ENCODE measurements around the gene CHD1.

CHD1 gene

GRCh38 chr5:98825582-98826375 is 103.0 kb downstream of the CHD1 start:
- no peak overlapping the region for H3K4me3 ChIP-seq (ENCODE audit: control insufficient read depth in 1 of 7, extremely low read depth in 1 of 7, insufficient read depth in 4 of 7, low read depth in 2 of 7, low read length in 6 of 7)
- no peak for DNase-seq
- POLR2A ChIA-PET = no interaction called here
- no peak overlapping the region for H3K27ac ChIP-seq (ENCODE audit: insufficient read depth in 1 of 2, low read depth in 1 of 2, low read length in 2 of 2, poor library complexity in 1 of 2, severe bottlenecking in 2 of 2)
- no peaks in the 10 kb centered on the region for H3K36me3 ChIP-seq (ENCODE audit: control insufficient read depth in 4 of 4, insufficient read depth in 4 of 4, low read length in 3 of 4)
- CTCF ChIA-PET = no interaction called here
- 100% methylated on average over 1 of the region's 4 CpGs for WGBS (ENCODE audit: insufficient coverage)
- H3K4me1 ChIP-seq (ENCODE audit: control extremely low read depth in 1 of 4, control insufficient read depth in 4 of 4, insufficient read depth in 4 of 4, low read length in 3 of 4) = no peaks in the 10 kb centered on the region
- H3K27me3 ChIP-seq (replicated peaks in 2 of 5; ENCODE audit: control insufficient read depth in 4 of 5, insufficient read depth in 5 of 5, low read length in 4 of 5) = no peaks in the 10 kb centered on the region
- no peaks in the 10 kb centered on the region for H3K9me3 ChIP-seq (ENCODE audit: control extremely low read depth in 1 of 5, control insufficient read depth in 4 of 5, insufficient read depth in 2 of 5, low read depth in 1 of 5, low read length in 4 of 5)

DNA sequence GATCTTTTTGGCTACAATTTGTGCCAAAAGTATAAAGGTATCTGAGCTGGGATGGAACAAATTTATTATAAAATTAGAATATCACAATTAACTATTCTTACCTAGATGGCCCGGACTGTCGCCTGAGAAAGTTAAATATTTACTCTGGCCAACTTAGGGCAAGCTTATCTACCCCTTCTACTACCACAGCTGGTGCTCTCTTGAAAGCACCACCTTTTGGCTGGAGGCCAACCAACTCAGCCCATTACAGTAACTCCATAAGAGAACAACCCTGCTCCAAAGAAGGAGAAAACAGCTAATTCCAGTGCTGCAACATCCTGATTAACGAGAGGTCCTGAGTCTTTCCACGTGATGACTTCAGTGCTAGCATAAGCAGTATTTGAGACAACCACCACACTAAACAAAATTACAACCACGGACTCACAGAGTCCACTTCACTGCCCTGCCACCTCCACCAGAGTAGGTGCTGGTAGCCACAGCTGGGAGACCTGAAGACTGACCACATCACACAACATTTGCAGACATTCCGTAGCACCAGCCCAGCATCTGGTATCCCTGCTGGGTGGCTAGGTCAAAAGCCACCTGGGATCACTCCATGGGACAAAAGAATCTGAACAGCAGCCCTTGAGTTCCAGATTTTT is 112.1 kb downstream of the CHD1 start:
- no peaks in the 10 kb centered on the region for H3K4me1 ChIP-seq (ENCODE audit: control extremely low read depth in 1 of 4, control insufficient read depth in 4 of 4, insufficient read depth in 4 of 4, low read length in 3 of 4)
- no peak overlapping the region for H3K4me3 ChIP-seq (ENCODE audit: control insufficient read depth in 1 of 7, extremely low read depth in 1 of 7, insufficient read depth in 4 of 7, low read depth in 2 of 7, low read length in 6 of 7)
- ChIA-PET POLR2A (no interaction called here), CTCF (interaction anchor here (0.9 kb wide), 1 partner anchor 21 kb away, joined by 4 read pairs; no protein-coding TSS in a partner anchor)
- H3K36me3 ChIP-seq (ENCODE audit: control insufficient read depth in 4 of 4, insufficient read depth in 4 of 4, low read length in 3 of 4) = no peaks in the 10 kb centered on the region
- WGBS (ENCODE audit: insufficient coverage) = 100% methylated on average over 3 of the region's 6 CpGs
- H3K27ac ChIP-seq (ENCODE audit: insufficient read depth in 1 of 2, low read depth in 1 of 2, low read length in 2 of 2, poor library complexity in 1 of 2, severe bottlenecking in 2 of 2) = no peak overlapping the region
- peak in 1 of 3 donors; percentile 4 for DNase-seq
- no peaks in the 10 kb centered on the region for H3K9me3 ChIP-seq (ENCODE audit: control extremely low read depth in 1 of 5, control insufficient read depth in 4 of 5, insufficient read depth in 2 of 5, low read depth in 1 of 5, low read length in 4 of 5)
- H3K27me3 ChIP-seq (replicated peaks in 2 of 5; ENCODE audit: control insufficient read depth in 4 of 5, insufficient read depth in 5 of 5, low read length in 4 of 5) = no peaks in the 10 kb centered on the region

DNA sequence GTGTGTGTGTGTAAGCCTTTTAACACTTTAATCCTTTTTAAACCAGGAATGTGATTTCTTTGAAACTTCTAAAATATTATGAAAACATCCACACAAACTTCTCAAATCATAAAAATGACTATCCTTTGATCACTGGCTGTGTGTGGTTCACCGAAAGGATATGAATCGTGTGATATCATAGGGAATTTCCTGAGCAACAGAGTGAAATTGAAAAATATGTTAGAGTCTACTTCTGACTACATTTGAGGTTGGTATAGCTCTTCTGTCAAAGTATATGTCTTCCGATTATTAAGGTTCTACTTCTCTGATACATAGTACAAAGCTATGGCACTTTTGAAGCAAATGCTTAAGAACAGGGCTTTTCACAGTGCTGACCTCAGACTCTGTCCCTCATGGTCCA is 115.1 kb downstream of the CHD1 start:
- CTCF ChIA-PET = interaction anchor here (0.6 kb wide), 1 partner anchor 555 kb away, joined by 3 read pairs; no protein-coding TSS in a partner anchor
- H3K36me3 ChIP-seq (ENCODE audit: control insufficient read depth in 4 of 4, insufficient read depth in 4 of 4, low read length in 3 of 4) = no peaks in the 10 kb centered on the region
- H3K27ac ChIP-seq (ENCODE audit: insufficient read depth in 1 of 2, low read depth in 1 of 2, low read length in 2 of 2, poor library complexity in 1 of 2, severe bottlenecking in 2 of 2) = no peak overlapping the region
- H3K4me1 ChIP-seq (ENCODE audit: control extremely low read depth in 1 of 4, control insufficient read depth in 4 of 4, insufficient read depth in 4 of 4, low read length in 3 of 4) = no peaks in the 10 kb centered on the region
- H3K9me3 ChIP-seq (ENCODE audit: control extremely low read depth in 1 of 5, control insufficient read depth in 4 of 5, insufficient read depth in 2 of 5, low read depth in 1 of 5, low read length in 4 of 5) = no peaks in the 10 kb centered on the region
- POLR2A ChIA-PET = no interaction called here
- H3K4me3 ChIP-seq (ENCODE audit: control insufficient read depth in 1 of 7, extremely low read depth in 1 of 7, insufficient read depth in 4 of 7, low read depth in 2 of 7, low read length in 6 of 7) = no peak overlapping the region
- H3K27me3 ChIP-seq (replicated peaks in 2 of 5; ENCODE audit: control insufficient read depth in 4 of 5, insufficient read depth in 5 of 5, low read length in 4 of 5) = no peaks in the 10 kb centered on the region
- DNase-seq = no peak
- no CpG with 5 or more reads among the region's 3 CpGs for WGBS (ENCODE audit: insufficient coverage)

DNA sequence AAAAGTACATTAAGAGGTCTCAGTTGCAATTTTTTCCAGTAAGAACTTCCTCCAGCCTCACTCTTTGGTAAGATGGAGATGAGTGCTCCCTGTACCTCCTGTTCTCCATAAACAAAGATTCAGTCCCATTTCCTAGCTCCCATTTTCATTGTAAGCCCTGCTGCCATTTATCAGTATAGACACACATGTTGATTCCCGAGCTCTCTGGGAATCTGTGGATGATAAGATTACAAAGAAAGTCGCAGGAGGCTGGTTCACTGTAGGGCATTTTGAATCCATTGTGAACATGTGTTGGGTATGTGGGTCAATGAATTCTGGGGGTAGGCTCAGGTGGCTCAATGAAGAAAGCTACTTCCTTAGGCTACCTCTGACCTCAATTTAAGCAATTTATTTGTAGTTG is 118.6 kb downstream of the CHD1 start:
- DNase-seq = no peak
- Histone ChIP-seq H3K27ac (ENCODE audit: insufficient read depth in 1 of 2, low read depth in 1 of 2, low read length in 2 of 2, poor library complexity in 1 of 2, severe bottlenecking in 2 of 2) (no peak overlapping the region), H3K4me3 (ENCODE audit: control insufficient read depth in 1 of 7, extremely low read depth in 1 of 7, insufficient read depth in 4 of 7, low read depth in 2 of 7, low read length in 6 of 7) (no peak overlapping the region), H3K4me1 (ENCODE audit: control extremely low read depth in 1 of 4, control insufficient read depth in 4 of 4, insufficient read depth in 4 of 4, low read length in 3 of 4) (no peaks in the 10 kb centered on the region), H3K9me3 (ENCODE audit: control extremely low read depth in 1 of 5, control insufficient read depth in 4 of 5, insufficient read depth in 2 of 5, low read depth in 1 of 5, low read length in 4 of 5) (peaks cover 0 to 10% (median 4%) of the 10 kb centered on the region in 5 experiments), H3K27me3 (replicated peaks in 2 of 5; ENCODE audit: control insufficient read depth in 4 of 5, insufficient read depth in 5 of 5, low read length in 4 of 5) (no peaks in the 10 kb centered on the region), H3K36me3 (ENCODE audit: control insufficient read depth in 4 of 4, insufficient read depth in 4 of 4, low read length in 3 of 4) (no peaks in the 10 kb centered on the region)
- 84% methylated on average over 2 of the region's 2 CpGs for WGBS (ENCODE audit: insufficient coverage)
- POLR2A ChIA-PET = interaction anchor here (0.7 kb wide), 1 partner anchor 1603 kb away, joined by 4 read pairs; no protein-coding TSS in a partner anchor
- CTCF ChIA-PET = no interaction called here

GRCh38 chr5:98807806-98808205 is 121.0 kb downstream of the CHD1 start:
- DNase-seq = no peak
- H3K27me3 ChIP-seq (replicated peaks in 2 of 5; ENCODE audit: control insufficient read depth in 4 of 5, insufficient read depth in 5 of 5, low read length in 4 of 5) = no peaks in the 10 kb centered on the region
- no peak overlapping the region for H3K27ac ChIP-seq (ENCODE audit: insufficient read depth in 1 of 2, low read depth in 1 of 2, low read length in 2 of 2, poor library complexity in 1 of 2, severe bottlenecking in 2 of 2)
- POLR2A ChIA-PET = no interaction called here
- peaks cover 3 to 10% (median 4%) of the 10 kb centered on the region in 5 experiments for H3K9me3 ChIP-seq (ENCODE audit: control extremely low read depth in 1 of 5, control insufficient read depth in 4 of 5, insufficient read depth in 2 of 5, low read depth in 1 of 5, low read length in 4 of 5)
- no peak overlapping the region for H3K4me3 ChIP-seq (ENCODE audit: control insufficient read depth in 1 of 7, extremely low read depth in 1 of 7, insufficient read depth in 4 of 7, low read depth in 2 of 7, low read length in 6 of 7)
- CTCF ChIA-PET = no interaction called here
- H3K36me3 ChIP-seq (ENCODE audit: control insufficient read depth in 4 of 4, insufficient read depth in 4 of 4, low read length in 3 of 4) = no peaks in the 10 kb centered on the region
- no peaks in the 10 kb centered on the region for H3K4me1 ChIP-seq (ENCODE audit: control extremely low read depth in 1 of 4, control insufficient read depth in 4 of 4, insufficient read depth in 4 of 4, low read length in 3 of 4)

- 62% methylated on average over 1 of the region's 1 CpG for WGBS (ENCODE audit: insufficient coverage)
- Histone ChIP-seq H3K4me1 (ENCODE audit: control extremely low read depth in 1 of 4, control insufficient read depth in 4 of 4, insufficient read depth in 4 of 4, low read length in 3 of 4) (no peaks in the 10 kb centered on the region), H3K27me3 (replicated peaks in 2 of 5; ENCODE audit: control insufficient read depth in 4 of 5, insufficient read depth in 5 of 5, low read length in 4 of 5) (no peaks in the 10 kb centered on the region), H3K4me3 (ENCODE audit: control insufficient read depth in 1 of 7, extremely low read depth in 1 of 7, insufficient read depth in 4 of 7, low read depth in 2 of 7, low read length in 6 of 7) (no peak overlapping the region), H3K9me3 (ENCODE audit: control extremely low read depth in 1 of 5, control insufficient read depth in 4 of 5, insufficient read depth in 2 of 5, low read depth in 1 of 5, low read length in 4 of 5) (peaks cover 3 to 10% (median 4%) of the 10 kb centered on the region in 5 experiments), H3K27ac (ENCODE audit: insufficient read depth in 1 of 2, low read depth in 1 of 2, low read length in 2 of 2, poor library complexity in 1 of 2, severe bottlenecking in 2 of 2) (no peak overlapping the region), H3K36me3 (ENCODE audit: control insufficient read depth in 4 of 4, insufficient read depth in 4 of 4, low read length in 3 of 4) (no peaks in the 10 kb centered on the region)
- DNase-seq = no peak
- POLR2A ChIA-PET = no interaction called here
- CTCF ChIA-PET = no interaction called here
Observed at GRCh38 chr5:98805070-98805469, 123.7 kb downstream of the CHD1 start.

- Histone ChIP-seq H3K4me1 (ENCODE audit: control extremely low read depth in 1 of 4, control insufficient read depth in 4 of 4, insufficient read depth in 4 of 4, low read length in 3 of 4) (no peaks in the 10 kb centered on the region), H3K4me3 (ENCODE audit: control insufficient read depth in 1 of 7, extremely low read depth in 1 of 7, insufficient read depth in 4 of 7, low read depth in 2 of 7, low read length in 6 of 7) (no peak overlapping the region), H3K27ac (ENCODE audit: insufficient read depth in 1 of 2, low read depth in 1 of 2, low read length in 2 of 2, poor library complexity in 1 of 2, severe bottlenecking in 2 of 2) (no peak overlapping the region), H3K27me3 (replicated peaks in 2 of 5; ENCODE audit: control insufficient read depth in 4 of 5, insufficient read depth in 5 of 5, low read length in 4 of 5) (no peaks in the 10 kb centered on the region), H3K9me3 (ENCODE audit: control extremely low read depth in 1 of 5, control insufficient read depth in 4 of 5, insufficient read depth in 2 of 5, low read depth in 1 of 5, low read length in 4 of 5) (peaks cover 3 to 10% (median 4%) of the 10 kb centered on the region in 5 experiments), H3K36me3 (ENCODE audit: control insufficient read depth in 4 of 4, insufficient read depth in 4 of 4, low read length in 3 of 4) (no peaks in the 10 kb centered on the region)
- WGBS (ENCODE audit: insufficient coverage) = no CpG with 5 or more reads among the region's 2 CpGs
- CTCF ChIA-PET = no interaction called here
- DNase-seq = no peak
- POLR2A ChIA-PET = no interaction called here
Observed at GRCh38 chr5:98804066-98804465, 124.7 kb downstream of the CHD1 start.

Data from common myeloid progenitor, CD34-positive (primary cell).